ENCODE results near the gene PRR36. TPM values are rescaled to one million over a fixed set of nuclear protein-coding genes. Genes with fewer than 3 reads are reported as not detected.

The PRR36 gene
- total RNA-seq, 1 donor from 2014 or later: 0.07 TPM

DNA sequence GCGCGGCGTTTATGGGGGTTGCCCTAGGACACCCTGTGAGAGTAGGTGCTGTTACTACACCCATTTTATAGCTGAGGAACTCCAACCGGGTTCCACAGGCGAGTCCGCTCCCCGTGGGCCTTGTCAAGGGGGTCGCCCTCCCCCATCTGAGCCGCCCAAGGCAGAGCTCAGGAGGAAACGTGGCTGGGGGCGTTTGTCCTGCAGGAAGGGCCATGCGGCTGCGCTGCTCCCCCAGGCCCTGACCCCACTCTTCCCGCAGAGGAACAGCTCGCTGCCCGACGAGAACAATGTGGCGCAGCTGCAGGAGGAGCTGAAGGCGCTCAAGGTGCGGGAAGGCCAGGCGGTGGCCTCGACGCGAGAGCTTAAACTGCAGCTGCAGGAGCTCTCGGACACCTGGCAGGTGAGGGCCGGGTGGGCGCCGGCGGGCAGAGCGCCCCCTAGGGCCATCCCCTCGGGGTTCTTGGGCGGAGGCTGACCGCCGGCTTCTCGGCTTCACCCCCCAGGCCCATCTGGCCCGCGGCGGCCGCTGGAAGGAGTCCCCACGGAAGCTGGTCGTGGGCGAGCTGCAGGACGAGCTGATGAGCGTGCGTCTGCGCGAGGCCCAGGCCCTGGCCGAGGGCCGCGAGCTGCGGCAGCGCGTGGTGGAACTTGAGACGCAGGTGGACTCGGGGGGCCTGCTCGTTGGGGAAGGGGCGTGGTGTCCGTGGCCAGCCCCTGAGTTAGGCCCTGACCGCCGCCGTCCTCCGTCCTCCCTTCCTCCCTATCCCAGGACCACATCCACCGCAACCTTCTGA is 12.4 kb downstream of the PRR36 start:
- Histone ChIP-seq H3K9ac (no peak overlapping the region), H3K4me1 (peaks cover 20% of the 10 kb centered on the region), H4K20me1 (ENCODE audit: low read depth) (peaks cover 32% of the 10 kb centered on the region), H3K36me3 (no peaks in the 10 kb centered on the region), H3F3A (ENCODE audit: low read depth) (peaks cover 34% of the 10 kb centered on the region), H3K4me2 (peak overlapping the region; percentile 99), H3K9me3 (ENCODE audit: low read depth) (no peaks in the 10 kb centered on the region), H3K27me3 (peaks cover 85% of the 10 kb centered on the region), H3K27ac (no peak overlapping the region), H3K79me2 (ENCODE audit: low read depth) (no peaks in the 10 kb centered on the region), H2AFZ (replicated peaks) (peak overlapping the region; percentile 60), H3K4me3 (peak overlapping the region; percentile 66)
- Mint-ChIP-seq H3K4me3 (peak overlapping the region; percentile 80), H3K4me1 (peaks cover 10% of the 10 kb centered on the region), H3K27ac (no peak overlapping the region), H3K9me3 (no peaks in the 10 kb centered on the region), H3K36me3 (peaks cover 3% of the 10 kb centered on the region), H3K27me3 (ENCODE audit: insufficient read depth, low read depth) (peaks cover 29% of the 10 kb centered on the region)
- peak; percentile 64 for DNase-seq (ENCODE audit: low spot score)
- TF ChIP-seq EZH2 (IDR thresholded peaks at IDR 0.05): peak; percentile 58
- TF ChIP-seq EZH2phosphoT487 (IDR thresholded peaks at IDR 0.05): no peak
- peak; percentile 59 for TF ChIP-seq CTCF (IDR thresholded peaks at IDR 0.05)

DNA sequence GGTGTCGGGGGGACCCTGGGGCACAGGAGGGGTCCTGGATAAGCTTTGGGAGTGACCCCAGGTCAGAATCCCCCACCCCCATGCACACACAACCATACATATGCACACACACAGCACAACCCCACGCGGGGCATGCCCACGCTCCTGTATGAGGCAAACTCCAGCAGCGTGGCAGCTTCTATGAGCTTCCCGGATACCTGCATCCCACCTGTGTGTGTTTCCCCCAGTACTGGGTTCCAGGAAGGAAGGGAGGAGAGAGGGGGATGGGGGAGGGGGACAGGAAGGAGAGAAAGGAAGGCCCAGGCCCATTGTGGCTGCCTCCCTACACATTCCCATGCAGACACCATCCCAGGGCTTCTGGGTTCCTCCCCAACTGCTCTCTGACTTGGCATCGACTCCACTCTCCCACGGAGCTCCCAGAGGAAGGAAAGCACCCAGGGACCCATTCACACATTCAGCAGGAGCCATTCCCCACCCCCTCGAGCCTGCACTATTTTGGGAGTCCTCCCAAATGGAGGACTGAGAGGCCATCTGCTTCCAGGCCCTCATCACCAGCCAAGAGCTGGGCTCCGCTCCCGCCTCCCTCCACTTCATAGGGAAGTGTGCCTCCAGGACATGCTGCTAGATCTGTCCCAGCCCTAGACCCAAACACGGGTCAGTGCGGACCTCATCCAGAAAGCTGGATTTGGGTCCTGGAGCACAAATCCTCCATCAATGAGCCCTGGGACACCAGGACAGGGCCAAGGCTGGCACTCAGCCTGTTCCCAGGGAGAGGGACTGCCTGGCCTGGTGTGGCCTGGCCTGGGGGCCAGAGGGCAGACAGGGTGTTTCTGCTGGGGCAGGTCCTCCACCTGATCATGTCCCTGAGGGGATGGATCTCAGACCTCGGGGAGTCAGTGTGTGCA is 13.2 kb downstream of the PRR36 start:
- H3K9ac ChIP-seq: no peak overlapping the region

More for the DNA sequence above, 13.2 kb downstream of the PRR36 start:
- peaks cover 20% of the 10 kb centered on the region for H3K4me1 ChIP-seq
- H3K36me3 ChIP-seq: no peaks in the 10 kb centered on the region
- peaks cover 85% of the 10 kb centered on the region for H3K27me3 ChIP-seq
- H4K20me1 ChIP-seq (ENCODE audit: low read depth): peaks cover 32% of the 10 kb centered on the region
- no peaks in the 10 kb centered on the region for H3K79me2 ChIP-seq (ENCODE audit: low read depth)
- H2AFZ ChIP-seq (replicated peaks): no peak overlapping the region
- peaks cover 3% of the 10 kb centered on the region for H3K36me3 Mint-ChIP-seq
- H3K9me3 Mint-ChIP-seq: no peaks in the 10 kb centered on the region
- no peak overlapping the region for H3K4me2 ChIP-seq
- no peaks in the 10 kb centered on the region for H3K9me3 ChIP-seq (ENCODE audit: low read depth)
- peaks cover 10% of the 10 kb centered on the region for H3K4me1 Mint-ChIP-seq
- no peak overlapping the region for H3K27ac ChIP-seq
- H3F3A ChIP-seq (ENCODE audit: low read depth): peaks cover 34% of the 10 kb centered on the region
- no peak for DNase-seq (ENCODE audit: low spot score)
- no peak overlapping the region for H3K27ac Mint-ChIP-seq
- peaks cover 28% of the 10 kb centered on the region for H3K27me3 Mint-ChIP-seq (ENCODE audit: insufficient read depth, low read depth)
- peak overlapping the region; percentile 64 for H3K4me3 Mint-ChIP-seq
- TF ChIP-seq CTCF (IDR thresholded peaks at IDR 0.05) (no peak), EZH2phosphoT487 (IDR thresholded peaks at IDR 0.05) (no peak), EZH2 (IDR thresholded peaks at IDR 0.05) (no peak)
- no peak overlapping the region for H3K4me3 ChIP-seq

All from neural progenitor cell (in vitro differentiated cells).